ENCODE measurements around the gene PTBP3.
"Not testable (repeated sequence)": the region's sequence is repeated elsewhere in the genome, so short reads cannot be mapped to it uniquely, and the experiment has no call there.

The PTBP3 gene

DNA sequence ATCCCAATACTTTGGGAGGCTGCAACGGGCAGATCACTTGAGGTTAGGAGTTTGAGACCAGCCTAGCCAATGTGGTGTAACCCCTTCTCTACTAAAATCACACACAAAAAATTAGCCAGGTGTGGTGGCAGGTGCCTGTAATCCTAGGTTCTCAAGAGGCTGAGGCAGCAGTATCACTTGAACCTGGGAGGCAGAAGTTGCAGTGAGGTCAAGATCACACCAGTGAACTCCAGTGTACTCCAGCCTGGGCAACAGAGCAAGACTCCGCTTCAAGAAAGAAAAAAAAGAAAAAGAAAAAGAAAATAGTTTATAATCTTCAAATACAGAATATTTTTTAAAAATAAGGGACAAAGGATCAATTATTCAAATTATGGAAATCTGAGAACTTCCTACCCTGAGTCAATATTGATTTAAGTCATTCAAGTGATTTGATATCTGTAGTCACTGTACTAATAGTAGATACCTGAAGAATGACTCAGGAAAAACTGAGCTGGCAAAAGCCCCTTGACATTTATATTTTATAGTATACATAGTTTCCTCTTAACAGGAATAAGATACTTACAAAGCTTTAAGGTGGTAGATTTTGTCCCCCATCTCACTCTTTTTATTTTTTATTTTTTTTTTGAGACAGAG lies 61.8 kb downstream of the PTBP3 start:
- no peak for DNase-seq

DNA sequence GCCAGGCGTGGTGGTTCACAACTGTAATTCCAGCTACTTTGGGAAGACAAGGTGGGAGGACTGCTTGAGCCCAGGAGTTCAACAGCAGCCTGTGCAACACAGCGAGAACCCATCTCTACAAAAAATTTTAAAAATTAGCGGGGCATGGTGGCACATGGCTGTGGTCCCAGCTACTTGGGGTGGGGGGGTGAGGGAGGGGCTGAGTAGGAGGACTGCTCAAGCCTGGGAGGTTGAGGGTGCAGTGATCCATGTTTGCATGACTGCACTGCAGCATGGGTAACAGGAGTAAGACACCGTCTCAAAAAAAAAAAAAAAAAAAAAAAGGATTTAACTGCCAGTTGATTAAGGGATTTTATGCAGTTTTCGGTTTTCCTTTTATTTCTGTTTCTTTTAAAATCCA lies 65.0 kb downstream of the PTBP3 start:
- no peak for DNase-seq

DNA sequence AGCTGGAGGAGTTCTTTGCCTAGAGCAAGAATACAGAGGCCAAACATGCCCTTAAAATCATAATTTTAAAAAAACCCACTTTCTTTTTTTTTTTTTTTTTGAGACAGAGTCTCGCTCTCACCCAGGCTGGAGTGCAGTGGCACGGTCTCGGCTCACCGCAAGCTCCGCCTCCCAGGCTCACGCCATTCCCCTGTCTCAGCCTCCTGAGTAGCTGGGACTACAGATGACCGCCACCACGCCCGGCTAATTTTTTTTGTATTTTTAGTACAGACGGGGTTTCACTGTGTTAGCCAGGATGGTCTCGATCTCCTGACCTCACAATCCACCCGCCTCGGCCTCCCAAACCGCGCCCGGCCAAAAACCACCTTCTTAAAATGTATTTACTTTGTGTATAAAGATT lies 66.3 kb downstream of the PTBP3 start:
- DNase-seq: not testable (repeated sequence)

DNA sequence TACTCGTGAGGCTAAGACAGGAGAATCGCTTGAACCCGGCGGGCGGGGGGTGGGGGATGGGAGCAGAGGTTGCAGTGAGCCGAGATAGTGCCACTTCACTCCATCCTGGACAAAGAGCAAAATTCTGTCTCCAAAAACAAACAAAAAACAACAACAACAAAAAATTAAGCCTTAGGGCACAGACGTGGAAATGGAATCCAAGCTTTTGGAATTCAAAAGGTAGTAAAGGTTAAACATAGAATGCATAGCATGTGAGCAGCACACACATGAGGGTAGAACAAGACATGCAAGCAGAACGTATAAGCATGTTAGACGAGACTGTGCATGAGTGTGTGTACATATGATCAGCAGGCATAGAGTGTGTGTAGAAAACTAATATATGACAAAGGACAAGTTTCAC lies 68.0 kb downstream of the PTBP3 start:
- DNase-seq: no peak

DNA sequence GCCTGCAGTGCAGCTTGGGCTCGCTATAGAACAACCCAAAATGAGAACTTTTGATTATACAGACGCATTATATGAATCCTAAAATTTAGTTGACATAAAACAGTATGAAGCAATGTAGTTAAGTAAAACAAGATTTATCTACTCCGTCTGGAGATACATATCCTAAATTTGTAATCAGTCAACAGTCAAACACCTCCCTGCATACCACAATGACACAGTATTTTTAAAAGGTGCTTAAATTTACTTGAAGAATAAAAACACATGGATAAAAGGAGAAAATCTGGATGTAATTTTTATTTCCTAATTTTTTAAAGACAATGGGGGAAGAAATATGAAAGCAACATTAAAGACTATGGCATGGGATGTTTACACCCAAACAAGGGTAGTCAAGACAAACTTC lies 70.8 kb downstream of the PTBP3 start:
- no peak for DNase-seq

DNA sequence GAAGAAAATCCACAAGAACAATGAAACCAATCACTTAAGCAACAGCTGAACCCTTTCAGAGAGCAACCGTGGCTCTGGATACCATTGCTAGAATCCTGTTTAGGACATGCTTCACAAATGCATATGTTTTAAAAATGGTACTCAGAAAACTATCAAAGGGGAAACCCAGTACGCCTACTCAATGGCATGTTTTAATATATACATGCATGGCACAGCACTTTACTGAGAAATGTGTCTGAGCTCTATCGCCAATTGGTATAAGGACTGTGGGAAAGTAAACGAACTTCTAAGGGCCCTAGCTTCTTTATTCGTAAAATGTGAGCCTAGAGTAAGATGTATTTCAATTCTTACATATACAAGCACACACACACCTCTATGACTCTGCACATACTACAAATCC lies 72.3 kb downstream of the PTBP3 start:
- no peak for DNase-seq

DNA sequence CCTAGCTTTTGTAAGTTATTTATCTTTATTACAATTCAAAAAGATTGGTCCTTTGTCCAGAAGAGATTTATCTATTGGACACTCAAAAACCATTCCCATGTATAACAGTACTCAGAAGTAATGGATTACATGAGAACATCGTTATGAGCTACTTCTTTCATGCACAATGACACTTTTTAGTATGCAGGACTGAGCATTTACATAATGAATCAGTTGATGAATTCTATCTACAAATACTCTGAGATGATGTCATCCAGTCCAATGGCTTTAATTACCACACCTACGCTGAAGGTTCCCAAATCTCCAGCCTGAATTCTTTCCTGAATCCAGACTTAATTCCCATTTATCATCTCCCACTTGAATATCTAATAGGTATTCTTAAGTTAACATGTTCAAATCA lies 75.3 kb downstream of the PTBP3 start:
- DNase-seq: no peak

DNA sequence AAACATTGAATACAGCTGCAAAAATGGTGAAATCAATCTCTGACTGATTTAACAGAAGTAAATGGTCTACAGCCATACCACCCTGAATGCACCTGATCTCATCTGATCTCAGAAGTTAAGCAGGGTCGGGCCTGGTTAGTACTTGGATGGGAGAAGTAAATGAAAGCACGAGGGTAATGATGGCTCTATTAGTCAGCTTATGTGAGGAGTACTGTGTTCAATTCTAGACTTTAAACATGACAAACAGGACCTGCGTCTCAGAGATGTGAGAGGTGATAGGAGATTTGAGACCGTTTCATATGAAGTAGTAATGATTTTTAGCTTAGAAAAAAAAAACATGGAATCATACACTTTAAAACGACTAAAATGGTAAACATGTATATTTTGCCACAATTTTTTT lies 81.2 kb downstream of the PTBP3 start:
- no peak for DNase-seq

DNA sequence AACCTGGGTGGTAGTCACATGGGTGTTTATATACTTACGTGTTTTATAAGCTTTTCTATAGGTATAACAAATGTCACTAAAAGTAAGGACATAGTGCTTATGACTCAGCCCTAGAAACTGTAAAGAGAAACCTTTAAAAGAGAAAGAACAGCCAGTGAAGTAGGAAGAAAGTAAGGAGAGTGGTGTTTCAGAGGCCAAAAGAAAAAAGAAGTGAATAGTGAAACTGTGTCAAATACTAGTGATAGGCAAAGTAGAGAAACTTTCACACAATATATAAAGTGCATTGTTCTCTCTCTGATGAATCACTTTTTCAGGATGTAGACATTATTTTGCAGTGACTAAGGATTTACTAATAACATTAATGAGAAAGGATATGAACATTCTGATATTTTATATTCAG lies 84.1 kb downstream of the PTBP3 start:
- DNase-seq: no peak

DNA sequence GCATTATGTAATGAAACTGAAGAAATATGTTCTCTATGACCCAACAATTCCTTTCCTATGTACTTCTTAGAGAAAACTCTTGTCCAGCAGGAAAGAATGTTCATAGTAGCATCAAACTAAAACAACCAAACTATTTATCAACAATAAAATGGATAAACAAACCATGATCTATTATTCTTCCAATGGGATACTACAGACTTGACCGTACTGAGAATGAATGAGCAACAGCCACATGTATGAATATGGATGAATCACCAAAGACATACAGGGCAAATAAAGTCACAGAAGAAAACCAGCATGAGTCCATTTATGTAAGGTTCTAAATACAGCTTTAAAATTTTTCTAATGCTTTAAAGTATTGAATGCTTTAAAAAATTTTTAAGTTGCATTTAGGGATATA lies 84.7 kb downstream of the PTBP3 start:
- no peak for DNase-seq

DNA sequence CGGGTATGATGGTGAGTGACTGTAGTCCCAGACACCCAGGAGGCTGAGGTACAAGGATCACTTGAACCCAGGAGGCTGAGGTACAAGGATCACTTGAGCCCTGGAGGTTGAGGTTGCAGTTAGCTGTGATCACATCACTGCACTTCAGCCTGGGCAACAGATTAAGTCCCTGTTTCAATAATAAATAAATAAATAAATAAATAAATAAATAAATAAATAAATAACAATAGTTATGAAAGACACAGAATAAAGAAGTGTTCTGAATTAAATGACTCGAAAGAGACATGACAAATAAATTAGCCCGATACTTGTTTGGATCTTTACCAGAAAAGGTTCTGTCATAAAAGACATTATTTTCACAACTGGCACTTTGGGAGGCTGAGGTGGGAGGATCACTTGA lies 86.3 kb downstream of the PTBP3 start:
- DNase-seq: no peak

DNA sequence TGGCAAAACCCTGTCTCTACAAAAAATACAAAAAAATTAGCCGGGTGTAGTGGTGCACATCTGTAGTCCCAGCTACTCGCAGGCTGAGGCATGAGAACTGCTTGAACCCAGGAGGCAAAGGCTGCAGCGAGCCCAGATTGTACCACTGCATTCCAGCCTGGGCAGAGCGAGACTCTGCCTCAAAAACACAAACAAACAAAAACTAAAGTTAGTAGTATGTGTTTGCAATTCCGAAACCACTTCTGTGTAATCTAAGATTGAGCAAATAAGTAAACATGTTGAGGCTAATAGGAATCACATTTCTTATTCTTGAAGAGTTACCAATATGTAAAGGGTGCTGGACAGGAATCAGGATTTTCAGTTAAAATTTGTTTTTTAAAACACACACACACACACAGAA lies 88.3 kb downstream of the PTBP3 start:
- DNase-seq: no peak

DNA sequence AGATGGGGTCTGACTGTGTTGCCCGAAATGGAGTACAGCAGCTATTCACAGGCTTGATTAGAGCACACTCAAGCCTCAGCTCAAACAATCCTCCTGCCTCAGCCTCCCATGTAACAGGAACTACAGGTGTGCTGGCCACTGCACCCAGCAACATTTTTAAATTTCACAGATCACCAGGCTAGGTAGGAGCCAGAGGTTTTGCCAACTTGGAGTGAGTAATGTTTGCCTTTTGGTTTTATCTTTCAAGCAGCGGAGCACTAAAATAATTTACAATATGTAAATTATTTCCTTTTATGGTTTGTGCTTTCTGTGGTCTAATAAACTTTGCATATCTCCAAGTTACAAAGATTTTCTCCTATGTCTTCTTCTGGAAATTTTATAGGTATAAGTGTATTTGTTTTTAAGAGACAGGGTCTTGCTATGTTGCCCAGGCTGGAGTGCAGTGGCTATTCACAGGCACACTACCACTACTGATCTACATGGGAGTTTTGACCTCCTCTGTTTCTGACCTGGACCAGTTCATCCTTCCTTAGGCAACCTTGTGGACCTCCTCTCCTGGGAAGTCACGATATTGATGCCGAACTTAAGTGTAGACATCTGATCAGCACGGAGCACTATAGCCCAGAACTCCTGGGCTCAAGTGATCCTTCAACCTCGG lies 91.1 kb downstream of the PTBP3 start:
- DNase-seq: no peak

DNA sequence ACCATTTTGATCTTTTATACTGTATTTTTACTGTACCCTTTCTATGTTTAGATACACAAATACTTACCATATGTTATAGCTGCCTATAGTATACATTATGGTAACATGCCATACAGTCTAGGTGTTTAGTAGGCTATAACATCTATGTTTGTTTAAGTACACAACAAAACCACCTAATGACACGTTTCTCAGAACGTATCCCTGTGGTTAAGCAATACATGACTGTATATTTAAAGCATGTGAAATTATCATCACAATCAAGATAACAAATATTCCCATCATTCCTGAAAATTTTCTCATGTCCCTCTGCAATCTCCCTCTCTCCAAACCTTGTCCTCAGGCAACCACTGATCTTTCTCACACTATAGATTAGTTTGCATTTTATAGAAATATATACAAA lies 91.9 kb downstream of the PTBP3 start:
- DNase-seq: no peak

DNA sequence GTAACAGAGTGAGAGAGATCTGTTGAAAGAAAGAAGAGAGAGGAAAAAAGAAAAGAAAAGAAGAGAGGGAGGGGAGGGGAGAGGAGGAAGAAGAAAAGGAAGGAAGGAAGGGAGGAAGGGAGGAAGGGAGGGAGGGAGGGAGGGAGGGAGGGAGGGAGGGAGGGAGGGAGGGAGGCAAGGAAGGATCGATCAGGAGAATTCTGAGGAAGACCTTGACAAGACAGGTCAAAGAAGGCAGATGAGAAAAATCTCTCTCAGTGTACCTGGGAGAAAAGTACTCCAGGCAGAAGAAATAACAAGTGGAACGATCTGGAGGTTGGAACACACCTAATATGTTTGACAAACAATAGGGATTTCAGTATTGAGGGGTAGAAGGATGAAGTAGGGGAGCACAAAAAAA lies 93.7 kb downstream of the PTBP3 start:
- no peak for DNase-seq

DNA sequence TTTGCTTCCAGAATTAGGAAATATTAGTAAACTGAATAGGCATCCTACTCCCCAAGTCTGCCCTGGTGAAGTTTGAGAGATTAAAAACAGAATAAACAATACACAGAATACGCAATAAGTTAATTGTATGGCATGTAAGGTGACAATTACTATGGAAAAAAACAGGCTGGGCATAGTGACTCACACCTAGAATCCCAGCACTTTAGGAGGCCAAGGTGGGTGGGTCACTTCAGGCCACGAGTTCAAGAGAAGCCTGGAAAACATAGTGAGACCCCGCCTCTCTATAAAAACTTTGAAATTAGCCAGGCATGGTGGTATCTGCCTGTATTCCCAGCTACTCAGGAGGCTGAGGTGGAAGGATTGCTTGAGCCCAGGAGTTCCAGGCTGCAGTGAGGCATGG lies 94.1 kb downstream of the PTBP3 start:
- DNase-seq: no peak

DNA sequence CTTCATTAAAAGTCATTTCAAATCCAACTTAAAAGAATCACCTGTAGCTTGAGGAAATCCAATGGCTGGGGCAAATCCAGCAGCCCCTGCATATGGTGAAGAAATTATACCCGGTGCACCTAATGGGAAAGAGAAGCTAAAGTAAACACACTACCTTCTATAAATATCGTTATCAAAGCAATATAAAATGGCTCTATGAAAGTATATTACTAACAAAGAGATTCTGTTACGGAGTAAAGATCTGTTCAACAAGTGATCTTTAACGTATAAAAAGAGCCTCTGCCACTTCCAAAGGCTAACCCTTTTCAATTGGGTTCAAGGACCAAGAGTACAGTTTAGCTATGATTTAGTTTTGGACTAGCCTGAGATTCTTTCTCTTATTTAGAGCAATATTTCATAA lies 98.6 kb downstream of the PTBP3 start:
- DNase-seq: no peak

DNA sequence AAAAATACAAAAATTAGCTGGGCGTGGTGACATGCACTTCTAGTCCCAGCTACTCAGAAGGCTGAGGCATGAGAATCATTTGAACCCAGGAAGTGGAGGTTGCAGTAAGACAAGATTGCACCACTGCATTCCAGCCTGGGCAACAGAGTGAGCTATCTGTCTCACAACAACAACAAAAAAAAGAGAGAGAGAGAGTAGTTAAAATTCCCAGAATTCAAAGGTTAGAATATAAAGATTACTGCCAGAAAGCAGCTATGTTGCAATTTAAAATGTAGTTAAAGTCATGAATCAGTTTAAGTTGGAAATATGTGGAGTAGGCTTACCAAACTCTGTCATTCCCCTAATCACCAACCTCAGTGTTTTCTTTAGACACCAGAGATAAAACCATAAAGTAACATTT lies 99.7 kb downstream of the PTBP3 start:
- DNase-seq: no peak

DNA sequence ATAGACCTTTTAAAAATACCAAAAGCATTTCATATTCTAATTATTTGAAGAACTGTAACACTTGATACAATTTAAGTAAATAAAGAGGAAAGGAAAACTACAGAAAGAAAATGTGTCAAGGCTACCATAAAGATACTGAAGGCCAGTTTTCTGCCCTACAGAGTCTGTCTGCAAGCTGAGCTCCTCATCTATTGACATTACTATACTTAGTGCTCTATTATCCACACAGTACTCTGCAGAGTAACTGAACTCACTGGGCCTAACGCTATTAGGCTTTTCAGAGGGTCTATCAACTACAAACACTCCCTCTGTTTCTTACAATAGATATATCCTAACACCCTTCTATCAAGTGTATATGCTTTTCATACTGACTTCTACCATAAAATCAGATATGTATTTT lies 101.2 kb downstream of the PTBP3 start:
- no peak for DNase-seq

DNA sequence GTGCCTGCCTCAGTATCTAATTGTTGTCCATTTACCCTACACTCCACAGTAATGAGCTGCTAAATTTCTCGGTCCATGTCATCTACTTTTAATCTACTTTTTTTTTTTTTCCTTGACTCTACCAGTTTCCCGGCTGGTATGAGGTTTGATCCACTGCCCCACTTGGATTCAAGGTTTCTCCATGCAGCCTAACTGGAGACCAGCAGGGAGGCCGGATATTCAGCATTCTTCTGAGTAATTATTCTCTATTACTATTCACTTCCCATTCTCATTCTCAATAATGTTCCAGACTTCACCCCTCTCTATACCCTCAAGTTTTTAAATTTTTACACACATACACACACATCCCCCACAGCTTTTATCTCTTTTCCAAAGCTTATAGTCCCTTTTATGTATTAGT lies 107.3 kb downstream of the PTBP3 start:
- DNase-seq: no peak

DNA sequence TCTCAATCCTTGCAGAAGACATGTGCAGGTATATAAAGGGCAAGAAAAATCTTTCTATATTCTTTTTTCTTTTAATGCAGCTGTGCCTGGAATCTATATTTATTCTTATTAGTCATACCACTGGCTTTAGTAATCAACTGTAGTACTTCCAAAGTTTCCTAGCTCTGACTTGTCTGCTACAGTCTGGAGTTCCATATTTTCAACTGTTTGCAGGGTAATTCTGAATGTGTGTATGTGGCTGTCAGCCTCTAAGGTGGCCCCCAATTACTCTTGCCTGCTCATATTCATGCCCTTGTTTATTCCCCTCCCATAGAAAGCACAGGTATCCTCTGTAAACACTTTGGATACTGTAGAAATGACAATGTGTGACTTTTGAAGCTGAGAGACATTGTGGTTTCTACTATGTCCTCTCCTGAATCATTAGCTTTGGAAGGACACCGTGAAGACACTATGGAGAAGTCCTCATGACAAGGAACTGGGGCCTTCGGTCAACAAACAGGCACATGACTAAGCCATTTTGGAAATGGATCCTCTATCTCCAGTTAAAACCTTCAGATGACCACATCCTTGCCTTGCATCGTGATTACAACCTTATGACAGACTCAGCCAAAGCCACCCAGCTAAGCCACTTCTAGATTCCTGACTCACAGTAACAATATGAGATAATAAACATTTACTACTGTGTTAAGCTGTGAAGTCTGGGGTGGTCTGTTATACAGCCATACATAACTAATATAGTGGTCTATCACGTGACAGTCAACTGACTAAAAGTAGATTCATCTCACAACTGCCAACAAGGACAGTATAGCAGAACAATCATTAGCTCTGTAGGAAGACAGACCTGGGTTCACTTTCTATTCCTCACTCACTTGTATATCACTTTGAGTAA lies 108.8 kb downstream of the PTBP3 start:
- DNase-seq: no peak

DNA sequence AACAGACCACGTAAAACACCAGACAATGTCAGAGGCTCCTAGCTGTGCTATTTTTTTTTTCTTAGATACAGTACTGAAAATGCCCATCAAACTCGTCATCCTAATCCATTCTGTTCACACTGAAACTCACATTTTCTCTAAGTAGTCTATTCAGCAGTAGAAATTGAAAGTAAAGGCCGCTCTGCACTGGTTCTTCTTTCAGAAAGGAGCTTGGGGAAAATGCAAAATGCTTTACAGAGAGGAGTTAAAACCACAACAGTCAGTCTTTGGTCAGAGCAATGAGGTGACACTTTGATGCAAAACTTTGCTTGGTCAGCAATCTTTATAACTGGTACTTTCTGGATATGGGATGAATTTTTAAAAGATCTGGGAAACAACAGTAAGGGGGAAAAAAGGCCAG lies 114.5 kb downstream of the PTBP3 start:
- no peak for DNase-seq

DNA sequence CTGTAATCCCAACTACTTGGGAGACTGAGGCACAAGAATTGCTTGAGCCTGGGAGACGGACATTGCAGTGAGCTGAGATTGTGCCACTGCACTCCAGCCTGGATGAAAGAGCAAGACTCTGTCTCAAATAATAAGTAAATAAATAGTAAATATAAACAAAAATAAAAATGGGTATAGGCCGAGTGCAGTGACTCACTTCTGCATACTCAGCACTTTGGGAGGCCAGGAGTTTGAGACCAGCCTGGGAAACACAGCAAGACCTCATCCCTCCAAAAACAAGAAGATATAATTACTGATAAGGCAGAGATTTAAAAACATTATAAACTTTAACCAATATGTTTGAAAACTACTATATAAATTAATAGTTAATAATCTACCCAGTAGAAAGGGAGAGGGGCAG lies 120.5 kb downstream of the PTBP3 start:
- DNase-seq: no peak

All from anterior cingulate cortex (tissue), 58 donors.